Germinal center (tissue), 1 donor: ENCODE data around the gene NT5DC3.

Experiments
- DNase-seq: peaks from one replicate; pipeline ENCODE4 v3.0.0; 2012; ENCODE audit warnings: mixed read lengths, low spot score

The NT5DC3 gene

DNA sequence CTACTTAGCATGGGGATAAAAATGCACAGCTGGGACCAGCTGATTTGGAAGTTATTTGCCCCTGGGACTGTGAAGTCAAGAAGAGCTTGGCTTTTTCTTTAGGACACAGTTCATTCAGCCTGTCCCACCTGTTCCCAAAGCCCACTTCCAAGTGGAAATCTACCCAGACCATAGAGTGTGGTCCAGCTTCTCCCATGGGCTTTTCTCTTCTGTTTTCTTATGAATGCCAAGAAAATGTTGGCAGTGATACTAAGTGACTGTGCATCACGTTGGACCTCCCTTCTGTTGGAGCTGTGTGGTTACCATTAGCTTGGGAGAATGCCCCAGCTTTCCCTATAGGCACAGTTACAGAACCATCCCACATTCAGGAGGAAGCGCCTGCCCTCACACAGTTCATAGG lies 89.4 kb downstream of the NT5DC3 start:
- DNase-seq = no peak

DNA sequence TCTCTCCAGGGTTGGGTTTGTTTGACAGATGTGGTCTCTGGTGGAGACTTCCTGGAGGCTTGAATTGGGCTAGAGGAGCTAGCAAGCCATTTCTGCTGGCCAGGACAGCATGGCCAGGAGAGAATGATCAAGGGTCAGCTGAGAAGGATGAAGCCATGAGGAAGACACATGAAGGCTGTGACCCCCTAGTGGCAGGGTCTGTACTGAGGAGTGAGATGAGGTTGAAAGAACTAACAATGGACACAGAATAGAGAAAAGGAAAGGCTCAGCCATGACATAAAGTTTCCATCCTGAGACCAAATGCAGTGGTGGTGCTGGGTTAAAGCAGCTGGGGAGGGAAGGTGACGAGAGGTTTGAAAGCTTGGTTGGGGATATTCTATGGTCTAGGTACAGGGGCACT lies 89.9 kb downstream of the NT5DC3 start:
- DNase-seq = no peak

DNA sequence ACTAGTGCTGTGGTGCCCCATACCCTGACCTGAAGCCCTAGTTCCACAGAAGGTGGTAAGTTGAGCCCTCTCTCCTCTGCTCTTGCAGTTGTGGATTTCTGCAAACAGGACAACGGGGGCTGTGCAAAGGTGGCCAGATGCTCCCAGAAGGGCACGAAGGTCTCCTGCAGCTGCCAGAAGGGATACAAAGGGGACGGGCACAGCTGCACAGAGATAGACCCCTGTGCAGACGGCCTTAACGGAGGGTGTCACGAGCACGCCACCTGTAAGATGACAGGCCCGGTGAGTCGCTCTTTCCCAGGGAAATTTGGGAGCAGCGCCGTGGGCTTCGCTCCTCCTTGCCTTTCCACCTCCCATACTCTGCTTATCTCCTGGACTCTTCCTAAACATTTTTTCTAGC lies 92.2 kb downstream of the NT5DC3 start:
- no peak for DNase-seq

DNA sequence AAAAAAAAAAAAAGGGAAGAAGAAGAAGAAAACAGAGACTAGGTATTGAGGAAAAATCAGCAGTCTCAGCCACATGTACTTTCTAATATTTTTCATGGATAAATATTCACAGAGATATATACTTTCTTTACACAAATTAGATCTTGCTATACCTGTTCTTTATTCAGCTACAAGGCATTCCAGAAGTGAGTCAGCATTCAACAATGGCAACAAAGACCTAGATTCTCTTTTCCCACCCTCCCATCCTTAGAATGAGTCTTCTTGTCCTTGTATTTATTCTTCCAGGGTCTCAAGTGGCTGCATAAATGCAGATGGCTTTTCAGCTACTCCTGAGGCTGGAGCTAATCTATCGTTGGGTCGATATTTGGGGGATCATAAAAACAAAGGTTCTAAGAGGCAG lies 93.0 kb downstream of the NT5DC3 start:
- DNase-seq = no peak

DNA sequence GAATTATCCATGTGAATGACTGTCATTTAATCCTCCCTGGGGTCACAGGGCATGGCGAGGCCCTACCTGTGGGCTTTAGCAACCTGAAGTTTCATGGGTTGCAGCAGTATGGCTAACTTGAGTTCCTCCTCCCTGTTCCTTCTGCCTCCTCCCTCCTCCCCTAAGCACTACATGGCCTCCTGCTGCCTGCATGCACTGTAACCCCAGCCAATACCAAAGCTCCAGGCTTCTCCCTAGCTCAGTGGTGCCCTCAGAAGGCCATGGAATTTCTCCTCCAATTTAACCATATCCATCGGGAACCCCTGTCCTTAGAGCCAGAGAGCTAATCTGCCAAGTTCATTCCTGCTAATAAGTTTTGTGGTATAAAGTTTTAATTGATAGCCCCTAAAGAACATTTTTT lies 95.1 kb downstream of the NT5DC3 start:
- no peak for DNase-seq

DNA sequence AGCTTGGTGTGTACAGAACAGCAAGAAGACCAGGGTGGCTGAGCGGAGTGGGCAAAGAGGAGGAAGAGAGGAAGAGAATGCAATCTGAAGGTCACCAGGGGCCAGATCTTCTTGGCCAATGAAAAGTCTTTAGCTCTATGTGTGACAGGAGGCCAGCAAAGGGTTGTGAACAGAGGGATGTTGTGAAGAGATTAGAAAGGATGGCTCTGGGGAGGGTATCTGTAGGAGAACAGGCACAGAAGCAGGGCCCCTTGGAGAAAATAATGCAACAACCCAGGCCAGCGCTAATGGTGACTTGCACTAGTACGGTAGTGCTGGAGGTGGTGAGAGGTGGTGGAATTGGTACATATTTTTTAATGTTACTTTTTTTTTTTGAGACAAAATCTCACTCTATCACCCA lies 97.2 kb downstream of the NT5DC3 start:
- no peak for DNase-seq

DNA sequence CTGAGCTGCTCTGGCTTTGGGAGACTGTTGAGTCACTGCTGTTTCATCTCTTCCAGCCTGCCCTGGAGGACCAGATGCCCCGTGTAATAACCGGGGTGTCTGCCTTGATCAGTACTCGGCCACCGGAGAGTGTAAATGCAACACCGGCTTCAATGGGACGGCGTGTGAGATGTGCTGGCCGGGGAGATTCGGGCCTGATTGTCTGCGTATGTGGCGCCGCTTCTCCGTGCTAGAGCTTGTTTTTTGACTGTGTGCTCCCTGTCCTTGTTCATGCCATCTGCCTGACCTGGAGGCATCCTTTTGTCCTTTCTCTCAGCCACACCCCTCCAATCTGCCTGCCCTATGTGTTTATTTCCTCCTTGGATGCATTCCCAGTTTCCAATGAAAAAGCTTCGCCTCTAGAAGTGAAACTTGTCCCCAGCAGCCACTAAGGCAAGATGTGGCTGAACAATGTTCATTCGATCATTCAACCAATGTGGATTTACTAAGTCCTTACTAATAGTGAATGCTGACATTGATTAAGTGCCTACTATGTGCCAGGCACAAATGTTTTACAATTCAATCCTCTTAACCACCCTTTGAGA lies 98.6 kb downstream of the NT5DC3 start:
- no peak for DNase-seq

DNA sequence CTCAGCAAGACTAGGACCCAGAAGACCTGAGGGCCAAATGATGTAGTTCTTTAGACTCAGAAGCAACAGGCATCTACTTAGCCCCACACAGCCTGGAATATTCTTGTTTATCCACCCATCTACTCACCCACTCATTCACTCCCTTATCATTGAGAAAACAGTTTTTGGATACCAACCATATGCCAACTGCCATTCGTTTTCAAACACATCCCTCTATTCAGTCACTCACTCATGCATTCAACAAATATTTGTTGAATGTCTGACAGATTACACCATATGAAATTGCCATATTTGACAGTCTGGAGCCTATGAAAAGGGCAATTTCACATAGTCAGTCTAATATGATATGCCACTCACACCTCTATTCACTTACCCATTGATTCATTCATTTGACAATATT lies 103.2 kb downstream of the NT5DC3 start:
- no peak for DNase-seq

DNA sequence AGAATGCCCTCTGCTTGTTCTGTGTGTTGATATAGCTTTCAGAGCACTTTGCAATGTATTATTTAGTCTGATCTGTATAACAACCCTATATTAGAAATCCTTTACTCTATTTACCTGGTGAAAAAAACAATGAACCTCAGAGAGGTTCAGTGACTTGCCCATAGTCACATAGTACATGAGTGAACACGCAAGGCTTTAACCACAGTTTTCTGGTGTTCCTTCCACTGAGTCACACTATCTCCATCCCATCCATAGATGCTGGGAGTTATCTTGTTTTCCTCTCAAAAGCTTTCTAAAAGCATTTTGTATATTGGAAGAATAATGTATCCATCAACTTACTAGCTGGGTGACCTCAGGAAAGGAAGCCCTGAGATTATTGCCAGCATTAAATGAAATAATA lies 104.5 kb downstream of the NT5DC3 start:
- DNase-seq = no peak

DNA sequence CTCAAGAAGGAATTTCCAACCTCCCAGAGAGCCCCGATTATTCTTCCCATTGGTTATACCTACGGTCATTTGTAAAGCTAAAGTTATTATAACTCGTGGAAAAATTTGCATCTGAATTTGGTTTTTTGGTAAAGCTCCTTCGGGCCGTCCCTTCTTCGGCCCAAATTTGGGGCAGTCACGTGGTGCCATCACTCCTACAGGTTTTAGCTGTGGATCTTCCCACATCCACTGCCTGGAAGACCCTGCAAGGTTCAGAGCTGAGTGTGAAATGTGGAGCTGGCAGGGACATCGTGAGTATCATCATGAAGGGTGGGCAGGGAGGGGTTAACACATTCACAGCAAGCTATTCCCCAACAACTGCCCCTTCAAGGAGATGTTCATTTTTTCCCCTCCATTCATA lies 105.7 kb downstream of the NT5DC3 start:
- DNase-seq = no peak

DNA sequence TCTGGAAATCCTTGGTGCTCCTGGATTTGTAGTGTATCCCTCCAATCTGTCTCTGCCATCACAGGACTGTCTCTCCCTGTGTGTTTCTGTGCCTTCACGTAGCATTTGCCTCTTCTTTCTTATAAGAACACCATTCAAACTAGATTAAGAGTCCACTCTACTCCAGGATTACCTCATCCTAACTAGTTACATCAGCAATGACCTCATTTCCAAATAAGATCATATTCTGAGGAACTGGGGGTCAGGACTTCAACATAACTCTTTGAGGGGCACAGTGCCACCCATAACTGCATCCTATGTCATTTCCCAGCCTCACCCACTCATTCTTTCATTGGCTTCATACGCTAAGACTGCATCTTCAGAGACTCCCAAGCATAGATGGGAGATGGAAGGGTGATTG lies 106.2 kb downstream of the NT5DC3 start:
- DNase-seq = no peak

DNA sequence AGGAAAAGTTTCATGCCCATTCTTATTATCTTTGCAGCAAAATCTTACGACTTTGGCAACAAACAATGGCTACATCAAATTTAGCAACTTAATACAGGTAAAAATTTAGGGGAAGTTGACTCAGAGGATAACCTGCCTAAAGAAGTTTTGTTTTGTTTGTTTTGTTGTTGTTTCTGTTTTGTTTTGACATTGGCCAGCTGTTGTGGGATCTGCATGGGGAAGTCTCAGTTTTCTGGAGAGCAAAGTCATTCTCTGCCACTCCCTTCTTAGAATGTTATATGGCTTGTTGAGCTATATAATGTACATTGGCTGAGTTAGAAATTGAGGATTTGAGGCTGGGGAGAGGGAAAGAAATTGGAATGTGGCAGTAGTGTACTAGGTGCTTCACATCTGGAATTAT lies 109.5 kb downstream of the NT5DC3 start:
- no peak for DNase-seq

DNA sequence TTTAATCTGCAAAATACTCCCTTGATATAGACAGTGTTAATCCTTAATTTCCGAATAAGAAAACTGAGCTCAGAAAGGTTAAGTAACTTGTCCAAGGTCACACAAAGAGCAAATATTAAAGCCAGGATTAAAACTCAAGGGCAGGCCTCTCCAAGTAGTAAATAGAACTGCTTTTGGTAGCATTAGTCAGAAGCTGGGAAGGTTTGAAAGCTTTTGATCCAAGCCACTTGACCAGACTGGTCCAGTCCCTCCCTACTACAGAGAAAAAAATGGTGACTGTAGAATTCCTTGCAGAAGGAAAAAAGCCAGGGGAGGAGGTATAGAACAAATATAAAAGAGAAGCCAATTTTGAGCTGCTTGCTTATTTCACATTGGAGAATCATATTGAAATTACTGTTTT lies 111.5 kb downstream of the NT5DC3 start:
- no peak for DNase-seq

DNA sequence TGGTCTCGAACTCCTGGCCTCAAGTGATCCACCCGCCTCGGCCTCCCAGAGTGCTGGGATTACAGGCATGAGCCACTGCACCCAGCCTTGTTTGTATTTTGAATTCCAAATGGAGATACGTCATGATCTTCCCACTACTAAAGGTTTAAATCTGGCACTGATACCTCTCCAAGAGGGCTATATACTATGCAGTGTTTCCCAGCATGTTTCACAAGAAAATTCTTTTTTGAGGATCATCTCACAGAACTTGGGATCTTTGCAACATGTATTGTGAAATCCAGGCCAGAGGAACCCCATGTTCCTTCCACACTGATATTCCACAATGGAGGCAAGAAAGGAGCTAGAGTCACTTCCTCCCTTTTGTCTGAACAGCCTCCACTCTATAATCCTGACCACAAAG lies 112.7 kb downstream of the NT5DC3 start:
- DNase-seq = no peak

DNA sequence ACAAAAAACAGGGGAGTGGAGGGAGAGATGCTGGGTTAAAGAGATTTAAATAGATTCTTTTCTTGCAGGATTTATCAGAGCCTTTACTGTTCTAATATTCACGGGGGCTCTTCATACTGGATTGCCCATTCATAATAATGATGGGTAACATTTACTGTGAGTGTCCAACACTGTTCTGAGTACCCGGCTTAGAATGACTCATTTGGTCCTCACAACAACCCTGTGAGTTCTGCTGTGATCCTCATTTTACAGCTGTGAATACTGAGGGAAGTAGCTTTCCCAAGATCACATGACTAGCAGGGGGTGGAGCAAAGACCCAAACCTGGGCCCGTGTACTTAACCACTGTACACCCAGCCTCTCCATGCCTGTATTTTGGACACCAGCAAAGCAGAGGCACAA lies 113.4 kb downstream of the NT5DC3 start:
- DNase-seq = no peak

DNA sequence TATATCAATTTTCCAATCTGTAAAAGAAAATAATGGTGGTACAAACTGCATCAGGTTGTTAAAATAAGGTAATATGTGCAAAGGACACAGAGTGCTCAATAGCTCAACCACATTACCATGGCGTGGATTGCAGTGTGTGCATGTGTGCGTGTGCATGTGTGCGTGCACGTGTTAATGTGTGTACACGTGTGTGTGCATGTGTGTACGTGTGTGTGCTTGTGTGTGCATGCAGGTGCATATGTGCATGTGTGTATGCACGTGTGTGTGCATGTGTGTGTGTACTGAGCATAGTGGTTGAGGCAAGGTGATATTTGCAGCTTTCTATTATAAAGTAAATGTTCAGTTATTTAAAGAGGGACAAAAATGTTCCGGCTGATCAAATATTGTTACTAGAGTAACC lies 115.6 kb downstream of the NT5DC3 start:
- DNase-seq = no peak
